ENCODE results near the gene SCN4B. TPM values are rescaled to one million over a fixed set of nuclear protein-coding genes. Genes with fewer than 3 reads are reported as not detected.
A peak's percentile ranks its signal among the peaks of the same experiment; 100 is the strongest.
"Not testable (repeated sequence)": the region's sequence is repeated elsewhere in the genome, so short reads cannot be mapped to it uniquely, and the experiment has no call there.

The SCN4B gene
- total RNA-seq: 12.6 TPM
- long read RNA-seq, full-length matches to known transcripts: 3 of 15 reads
- long read RNA-seq, partial matches to known transcripts: 1 of 15 reads
- long read RNA-seq, other reads (novel, unspliced or antisense): 11 of 15 reads

GRCh38 chr11:118152552-118153471 is at the start of gene SCN4B:
SCN4B (minus strand) TSS chr11:118152823; CDS start chr11:118152673, 150 bp downstream.
- DNase-seq (ENCODE audit: missing footprints) (peak; percentile 77), ATAC-seq (peak; percentile 79)
- intact Hi-C loops (cut with DNase I): no loop called here

GRCh38 chr11:118201966-118202365 is 49.3 kb upstream of the SCN4B start:
- intact Hi-C loops (cut with DNase I): no loop called here
- ATAC-seq (no peak), DNase-seq (ENCODE audit: missing footprints) (no peak)

- intact Hi-C loops (cut with DNase I): no loop called here
- no peak for DNase-seq (ENCODE audit: missing footprints)
- ATAC-seq: no peak
Observed at GRCh38 chr11:118200901-118201680, 48.5 kb upstream of the SCN4B start.

GRCh38 chr11:118200497-118200896 is 47.9 kb upstream of the SCN4B start:
- ATAC-seq (no peak), DNase-seq (ENCODE audit: missing footprints) (no peak)
- intact Hi-C loops (cut with DNase I): no loop called here

GRCh38 chr11:118199135-118199534 is 46.5 kb upstream of the SCN4B start:
- DNase-seq (ENCODE audit: missing footprints) (no peak), ATAC-seq (no peak)
- intact Hi-C loops (cut with DNase I): loop anchor here (2.0 to 10.0 kb wide), 3 partner anchors 53 to 296 kb away; partner anchors contain the start of genes MPZL3 and UBE4A

GRCh38 chr11:118198370-118198769 is 45.7 kb upstream of the SCN4B start:
- ATAC-seq (peak; percentile 61), DNase-seq (ENCODE audit: missing footprints) (peak; percentile 90)
- intact Hi-C loops (cut with DNase I): loop anchor here (1.0 to 10.0 kb wide), 4 partner anchors 54 to 296 kb away; partner anchors contain the start of genes MPZL3 and UBE4A

- ATAC-seq (peak; percentile 98), DNase-seq (ENCODE audit: missing footprints) (peak; percentile 81)
- intact Hi-C loops (cut with DNase I): loop anchor here (2.0 to 10.0 kb wide), 4 partner anchors 18 to 300 kb away; partner anchors contain the start of genes MPZL3 and SCN2B
Observed at GRCh38 chr11:118194835-118195627, 42.4 kb upstream of the SCN4B start.

GRCh38 chr11:118193910-118194566 is 41.4 kb upstream of the SCN4B start:
- intact Hi-C loops (cut with DNase I): loop anchor here (2.0 to 10.0 kb wide), 3 partner anchors 17 to 301 kb away; partner anchors contain the start of gene SCN2B
- no peak for DNase-seq (ENCODE audit: missing footprints)
- ATAC-seq: no peak

GRCh38 chr11:118192817-118193216 is 40.2 kb upstream of the SCN4B start:
- intact Hi-C loops (cut with DNase I): loop anchor here (10.0 kb wide), 1 partner anchor 302 kb away; no protein-coding TSS in a partner anchor
- DNase-seq (ENCODE audit: missing footprints); ATAC-seq: not testable (repeated sequence)

GRCh38 chr11:118190942-118191506 is 38.4 kb upstream of the SCN4B start:
- not testable (repeated sequence) for DNase-seq (ENCODE audit: missing footprints); ATAC-seq
- intact Hi-C loops (cut with DNase I): loop anchor here (10.0 kb wide), 1 partner anchor 304 kb away; no protein-coding TSS in a partner anchor

- DNase-seq (ENCODE audit: missing footprints) (no peak), ATAC-seq (peak; percentile 50)
- intact Hi-C loops (cut with DNase I): no loop called here
Observed at GRCh38 chr11:118186346-118187107, 33.9 kb upstream of the SCN4B start.

GRCh38 chr11:118184784-118185579 is 32.4 kb upstream of the SCN4B start:
- peak; percentile 77 for DNase-seq (ENCODE audit: missing footprints)
- ATAC-seq: no peak
- intact Hi-C loops (cut with DNase I): no loop called here

- DNase-seq (ENCODE audit: missing footprints); ATAC-seq; intact Hi-C loops (cut with DNase I): not testable (repeated sequence)
Observed at GRCh38 chr11:118183691-118184090, 31.1 kb upstream of the SCN4B start.

GRCh38 chr11:118180300-118180703 is 27.7 kb upstream of the SCN4B start:
- DNase-seq (ENCODE audit: missing footprints): peak; percentile 86
- peak; percentile 98 for ATAC-seq
- intact Hi-C loops (cut with DNase I): no loop called here

- intact Hi-C loops (cut with DNase I): loop anchor here (2.0 kb wide), 1 partner anchor 18 kb away; no protein-coding TSS in a partner anchor
- ATAC-seq: no peak
Observed at GRCh38 chr11:118176778-118177134, 24.1 kb upstream of the SCN4B start.

More at GRCh38 chr11:118176778-118177134, 24.1 kb upstream of the SCN4B start:
- DNase-seq (ENCODE audit: missing footprints): no peak

Measured in Right ventricle myocardium inferior (tissue), 1 donor.